GM13977 (cell line): Measurements from ENCODE around the gene PINLYP.

Experiments
- DNase-seq: peaks from one replicate; pipeline ENCODE4 v3.0.0; 2012; ENCODE audit warnings: low spot score
- in situ Hi-C: fragments of 300-500 bp; cut with MboI; formaldehyde crosslinking; loops from one replicate; pipeline ENCODE4 v1.12.0; 2022; ENCODE audit warnings: low sequenced_read_pairs, low pct_unique_long_range_greater_than_20kb, mixed read lengths, inconsistent platforms; ENCODE audit not compliant: unreplicated experiment
- TF ChIP-seq, protein P1 (sequence below): IDR thresholded peaks from 2 replicates; pipeline ENCODE4 v1.5.1; 2012; ENCODE audit warnings: mild to moderate bottlenecking, control low read depth; ENCODE audit not compliant: insufficient read depth; ENCODE audit errors: extremely low read depth, missing control alignments

PINLYP gene

GRCh38 chr19:43561139-43561970 lies 14.2 kb upstream of the PINLYP start:
- in situ Hi-C loops: no loop called here
- DNase-seq: no peak
- TF ChIP-seq, protein P1, sequence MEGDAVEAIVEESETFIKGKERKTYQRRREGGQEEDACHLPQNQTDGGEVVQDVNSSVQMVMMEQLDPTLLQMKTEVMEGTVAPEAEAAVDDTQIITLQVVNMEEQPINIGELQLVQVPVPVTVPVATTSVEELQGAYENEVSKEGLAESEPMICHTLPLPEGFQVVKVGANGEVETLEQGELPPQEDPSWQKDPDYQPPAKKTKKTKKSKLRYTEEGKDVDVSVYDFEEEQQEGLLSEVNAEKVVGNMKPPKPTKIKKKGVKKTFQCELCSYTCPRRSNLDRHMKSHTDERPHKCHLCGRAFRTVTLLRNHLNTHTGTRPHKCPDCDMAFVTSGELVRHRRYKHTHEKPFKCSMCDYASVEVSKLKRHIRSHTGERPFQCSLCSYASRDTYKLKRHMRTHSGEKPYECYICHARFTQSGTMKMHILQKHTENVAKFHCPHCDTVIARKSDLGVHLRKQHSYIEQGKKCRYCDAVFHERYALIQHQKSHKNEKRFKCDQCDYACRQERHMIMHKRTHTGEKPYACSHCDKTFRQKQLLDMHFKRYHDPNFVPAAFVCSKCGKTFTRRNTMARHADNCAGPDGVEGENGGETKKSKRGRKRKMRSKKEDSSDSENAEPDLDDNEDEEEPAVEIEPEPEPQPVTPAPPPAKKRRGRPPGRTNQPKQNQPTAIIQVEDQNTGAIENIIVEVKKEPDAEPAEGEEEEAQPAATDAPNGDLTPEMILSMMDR: no peak

DNA sequence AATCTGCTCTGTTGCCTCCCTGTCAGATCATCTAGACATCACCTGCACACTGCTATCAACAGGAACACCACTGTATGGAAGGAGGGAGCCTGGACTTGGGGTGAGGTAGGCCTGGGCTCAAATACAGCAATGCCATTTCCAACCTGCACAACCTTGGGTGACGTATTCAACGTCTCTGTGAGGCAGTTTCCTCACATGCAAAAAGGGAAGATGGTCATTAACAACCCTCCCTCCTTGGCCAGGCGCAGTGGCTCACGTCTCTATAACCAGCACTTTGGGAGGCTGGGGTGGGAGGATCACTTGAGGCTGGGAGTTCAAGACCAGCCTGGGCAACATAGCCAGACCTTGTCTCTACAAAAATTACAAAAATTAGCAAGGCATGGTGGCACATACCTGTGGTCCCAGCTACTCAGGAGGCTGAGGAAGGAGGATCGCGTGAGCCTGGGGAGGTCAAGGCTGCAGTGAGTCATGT lies 13.3 kb upstream of the PINLYP start:
- no peak for DNase-seq
- in situ Hi-C loops: no loop called here
- TF ChIP-seq, protein P1: no peak

DNA sequence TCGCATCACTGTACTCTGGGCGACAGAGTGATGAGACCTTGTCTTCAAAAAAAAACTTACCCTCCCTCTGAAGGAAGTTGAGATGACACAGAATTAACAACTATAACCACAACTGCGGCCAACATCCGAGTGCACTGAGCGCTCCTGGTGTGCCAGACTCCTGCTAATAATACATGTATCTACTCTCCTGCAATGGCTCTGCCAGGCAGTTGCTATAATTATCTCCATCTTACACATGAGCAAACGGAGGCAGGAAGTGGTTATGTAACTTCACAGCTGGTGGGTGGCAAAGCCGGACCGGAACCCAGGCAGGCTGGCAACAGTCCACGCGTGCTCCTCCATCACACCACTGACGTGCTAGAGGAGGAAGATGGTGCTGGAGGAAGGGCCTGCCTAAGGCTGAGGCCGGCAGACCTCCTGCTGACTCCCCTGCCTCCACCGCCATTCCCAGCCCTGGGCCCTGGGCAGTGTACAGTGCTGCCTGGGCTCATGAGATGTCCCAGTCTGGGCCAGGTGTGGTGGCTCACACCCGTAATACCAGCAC lies 12.8 kb upstream of the PINLYP start:
- DNase-seq: peak; percentile 52
- TF ChIP-seq, protein P1: no peak
- in situ Hi-C loops: no loop called here

DNA sequence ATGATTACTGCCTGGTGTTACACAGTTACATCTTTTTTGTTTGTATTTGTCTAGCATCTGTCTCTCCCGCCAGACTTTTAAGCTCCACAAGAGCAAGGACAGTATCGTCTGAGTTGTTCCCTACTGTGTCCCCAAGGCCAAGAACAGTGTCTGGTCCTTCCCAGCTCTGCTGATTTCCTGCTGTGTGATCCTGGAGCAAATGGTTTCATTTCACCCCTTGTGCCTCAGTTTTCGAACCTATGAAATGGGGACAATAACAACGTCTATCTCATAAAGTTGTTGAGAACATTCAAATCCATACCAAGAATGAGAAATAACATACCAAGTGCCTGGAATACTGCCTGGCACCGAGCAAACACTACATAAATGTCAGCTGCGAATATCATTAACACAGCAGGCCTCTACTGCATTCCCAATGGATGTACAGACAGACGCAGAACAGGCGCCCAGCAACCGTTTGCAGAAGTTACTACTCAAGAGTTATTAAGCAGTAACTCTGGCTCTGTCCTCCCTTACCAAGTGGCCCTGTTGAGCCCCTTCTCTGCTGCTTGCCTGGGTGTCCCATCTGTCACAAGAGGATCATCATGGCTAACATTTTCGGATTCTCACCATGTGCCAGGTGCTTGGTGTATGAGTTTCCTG lies 11.7 kb upstream of the PINLYP start:
- DNase-seq: no peak
- TF ChIP-seq, protein P1: no peak
- in situ Hi-C loops: no loop called here

GRCh38 chr19:43564800-43565199 lies 10.8 kb upstream of the PINLYP start:
- no peak for DNase-seq
- TF ChIP-seq, protein P1: no peak
- in situ Hi-C loops: no loop called here

- in situ Hi-C loops: no loop called here
- DNase-seq: no peak
- TF ChIP-seq, protein P1: no peak
Measured at GRCh38 chr19:43569657-43570056, 5.9 kb upstream of the PINLYP start.
